GM12878 (cell line): ENCODE measurements around the gene PALLD. TPM values are rescaled to one million over a fixed set of nuclear protein-coding genes. Genes with fewer than 3 reads are reported as not detected.

Experiments
- ATAC-seq: fragments of 200-7000 bp; cut with Tn5 transposase; 3 replicates; pipeline ENCODE4 v1.9.1; 2020; ENCODE audit warnings: mild to moderate bottlenecking, moderate library complexity
- BruUV-seq: library from RNA; stranded (reverse); fragments of 400-500 nt; replicated peaks from 2 replicates; lab custom pipeline; 2021; lab: Mats Ljungman, UMichigan
- CTCF ChIA-PET: fragments of 300-600 bp; sonication (Branson Sonifier 250); formaldehyde crosslinking; extraction: SDS; loops from one replicate; lab custom pipeline; 2021; ENCODE audit warnings: inconsistent platforms; lab: Yijun Ruan, JAX
- POLR2A ChIA-PET: fragments of 350-600 bp; formaldehyde crosslinking; extraction: SDS; loops from one replicate; lab custom pipeline; 2021; ENCODE audit warnings: inconsistent platforms; lab: Charles Lee
- RAD21 ChIA-PET: fragments of 300-600 bp; sonication (Branson Sonifier 250); formaldehyde crosslinking; loops from one replicate; lab custom pipeline; 2023; ENCODE audit warnings: antibody characterized with exemption; ENCODE audit not compliant: unreplicated experiment; lab: Charles Lee
- SMC1A ChIA-PET: fragments of 300-600 bp; sonication (Branson Sonifier 250); formaldehyde crosslinking; loops from one replicate; lab custom pipeline; 2023; ENCODE audit not compliant: unreplicated experiment, uncharacterized antibody; lab: Charles Lee
- DNase-seq: peaks from one replicate; pipeline ENCODE4 v3.0.0-alpha.2; 2011; ENCODE audit warnings: low read depth, low spot score
- FAIRE-seq: peaks from 3 replicates; lab custom pipeline; 2011; peaks lifted over from hg19 to GRCh38; lab: Jason Lieb, UNC
- H2AFZ ChIP-seq: 2 replicates; pipeline ENCODE4 v1.6.0; 2011; ENCODE audit warnings: low read depth, low read length, control low read depth; ENCODE audit not compliant: control insufficient read depth
- H3K27ac ChIP-seq: 2 replicates; pipeline ENCODE4 v1.5.1; 2011; ENCODE audit warnings: control low read depth; ENCODE audit not compliant: control insufficient read depth, insufficient read depth
- H3K27me3 ChIP-seq, 2 experiments: replicated peaks in 1 of 2; 2 replicates each; pipeline versions ENCODE4 v1.6.0 to v1.6.1; 2011; ENCODE audit warnings: low read length in 1 of 2; ENCODE audit not compliant: control insufficient read depth in 2 of 2, insufficient read depth in 2 of 2
- H3K36me3 ChIP-seq, 2 experiments: 2 replicates each; pipeline ENCODE4 v1.5.1; 2011; ENCODE audit warnings: low read length in 1 of 2; ENCODE audit not compliant: control insufficient read depth in 2 of 2, insufficient read depth in 2 of 2
- H3K4me1 ChIP-seq: 2 replicates; pipeline ENCODE4 v1.6.1; 2011; ENCODE audit warnings: mild to moderate bottlenecking, low read length, moderate library complexity, mixed read lengths; ENCODE audit not compliant: control insufficient read depth, insufficient read depth
- H3K4me2 ChIP-seq: 2 replicates; pipeline ENCODE4 v1.6.0; 2011; ENCODE audit warnings: control low read depth; ENCODE audit not compliant: control insufficient read depth, insufficient read depth
- H3K4me3 ChIP-seq: fragments of 200-600 bp; sonication (generic); 2 replicates; pipeline ENCODE4 v1.5.1; 2016
- H3K79me2 ChIP-seq: 2 replicates; pipeline ENCODE4 v1.6.0; 2011; ENCODE audit warnings: low read length; ENCODE audit not compliant: control insufficient read depth, insufficient read depth
- H3K9ac ChIP-seq: 2 replicates; pipeline ENCODE4 v1.8.0; 2011; ENCODE audit warnings: low read length, control low read depth, mixed read lengths; ENCODE audit not compliant: control insufficient read depth, insufficient read depth
- H3K9me3 ChIP-seq: replicated peaks from 3 replicates; pipeline ENCODE4 v1.5.1; 2011; ENCODE audit warnings: mild to moderate bottlenecking, low read length; ENCODE audit not compliant: control insufficient read depth, insufficient read depth
- H4K20me1 ChIP-seq: 2 replicates; pipeline ENCODE4 v1.6.0; 2011; ENCODE audit not compliant: control insufficient read depth, insufficient read depth
- CBX5 ChIP-seq: sonication (generic); IDR thresholded peaks from 2 replicates; pipeline ENCODE4 v1.6.1; 2016; ENCODE audit warnings: low read depth, moderate library complexity, mild to moderate bottlenecking, inconsistent platforms
- IRF4 ChIP-seq: IDR thresholded peaks from 2 replicates; pipeline ENCODE4 v1.6.1; 2011; ENCODE audit warnings: low read depth, low read length
- SMAD1 ChIP-seq: fragments of 450-650 bp; IDR thresholded peaks from 2 replicates; pipeline ENCODE4 v1.6.1; 2018; ENCODE audit warnings: mild to moderate bottlenecking, low read depth; ENCODE audit not compliant: partially characterized antibody
- TCF7 ChIP-seq: IDR thresholded peaks from 2 replicates; pipeline ENCODE4 v1.6.1; 2014; ENCODE audit warnings: antibody characterized with exemption, borderline replicate concordance
- WRNIP1 ChIP-seq: IDR thresholded peaks from 2 replicates; pipeline ENCODE4 v1.6.1; 2011; ENCODE audit warnings: low read depth, low read length, improper control_type of control experiment, borderline replicate concordance
- ZNF24 ChIP-seq: fragments of 450-650 bp; IDR thresholded peaks from 2 replicates; pipeline ENCODE4 v1.6.1; 2017; ENCODE audit warnings: antibody characterized with exemption, mild to moderate bottlenecking
- WGBS: methylation state at CpG from one replicate; pipeline ENCODE4 v1.1.6; 2016; ENCODE audit warnings: low lambda C conversion rate; ENCODE audit not compliant: insufficient replicate concordance, insufficient coverage; ENCODE audit errors: missing lambda C conversion rate; 5-methylcytosine and 5-hydroxymethylcytosine counted together
- in situ Hi-C: fragments of 300-500 bp; cut with MboI; formaldehyde crosslinking; loops from 9 replicates; pipeline ENCODE4 v1.14.3; 2018; ENCODE audit warnings: mixed read lengths
- intact Hi-C: fragments of 100-400 bp; cut with micrococcal nuclease; formaldehyde crosslinking; loops from one replicate; pipeline ENCODE4 v1.14.2; 2022; ENCODE audit not compliant: unreplicated experiment
- polyA plus RNA-seq, 11 experiments: library from polyadenylated mRNA; depleted of rRNA in 4 of 11; unstranded in 6 of 11; stranded (reverse) in 5 of 11; fragments of >200 nt; fragmentation: Nextera tagmentation in 4 of 11; fragmentation: Illumina TruSeq in 1 of 11; extraction: Ambion mirVana in 4 of 11; extraction: Trizol in 1 of 11; gene quantifications; 1 replicate in 1 of 11; 2 replicates in 10 of 11; pipeline versions ENCODE4 v1.2.1 to v1.2.3, GENCODE V29; 2011 to 2016; ENCODE audit warnings: inconsistent platforms in 2 of 11, missing spikeins in 2 of 11, low read depth in 1 of 11
- total RNA-seq, 4 experiments: library from RNA; depleted of rRNA in 3 of 4; stranded (reverse); fragments of >200 nt in 3 of 4; fragmentation: Illumina TruSeq in 1 of 4; extraction: Trizol in 1 of 4; gene quantifications; 2 replicates each; pipeline versions ENCODE4 v1.2.1 to v1.2.3, GENCODE V29; 2013 to 2021
- TF ChIP-seq, protein P1 (sequence below): IDR thresholded peaks from 2 replicates; pipeline ENCODE4 v1.6.1; 2011; ENCODE audit warnings: borderline replicate concordance, low read depth, mild to moderate bottlenecking, moderate library complexity, low read length; ENCODE audit not compliant: insufficient read depth, poor library complexity, severe bottlenecking
- TF ChIP-seq, protein P2 (sequence below): fragments of 450-650 bp; IDR thresholded peaks from 2 replicates; pipeline ENCODE4 v1.6.1; 2016; ENCODE audit warnings: mild to moderate bottlenecking, moderate library complexity, borderline replicate concordance

Gene PALLD
- total and polyA plus RNA-seq, 10 of the 15 experiments (the other 5 are each of a cell fraction or from before 2014, with no cell fraction given): 1.0 to 7.7 (median 1.7) TPM

DNA sequence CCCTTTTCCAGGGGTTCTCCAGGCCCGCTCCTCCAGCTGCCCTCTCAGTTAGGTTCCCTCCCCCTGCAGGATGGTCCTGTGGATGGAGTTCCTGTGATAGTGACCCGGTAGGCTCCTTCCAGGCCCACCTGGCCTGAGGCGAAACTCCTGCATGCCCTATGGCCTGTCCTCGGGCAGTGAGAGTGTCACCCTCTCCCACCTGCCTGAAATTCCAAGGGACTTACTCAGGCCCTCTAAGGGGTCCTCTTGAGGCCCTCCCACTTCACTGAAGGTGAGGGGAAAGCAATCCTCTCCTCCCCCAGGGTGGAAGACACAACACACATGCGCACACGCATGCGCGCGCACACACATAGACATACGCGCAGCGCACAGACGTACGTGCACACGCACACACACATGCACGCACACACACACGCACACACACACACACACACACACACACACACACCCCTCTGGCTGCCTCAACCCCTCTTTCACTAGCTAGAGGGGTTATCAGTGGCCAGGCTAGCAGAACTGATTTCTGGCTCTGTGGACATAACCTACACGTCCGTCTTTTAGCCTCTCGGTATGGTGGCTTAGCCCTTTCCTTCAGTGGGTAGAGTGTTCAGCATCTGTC, 297.3 kb downstream of the PALLD start:
- no peak for FAIRE-seq
- in situ Hi-C loops: no loop called here
- H4K20me1 ChIP-seq: no peaks in the 10 kb centered on the region
- WGBS: 74% methylated on average over 15 of the region's 20 CpGs
- TF ChIP-seq, protein P1, sequence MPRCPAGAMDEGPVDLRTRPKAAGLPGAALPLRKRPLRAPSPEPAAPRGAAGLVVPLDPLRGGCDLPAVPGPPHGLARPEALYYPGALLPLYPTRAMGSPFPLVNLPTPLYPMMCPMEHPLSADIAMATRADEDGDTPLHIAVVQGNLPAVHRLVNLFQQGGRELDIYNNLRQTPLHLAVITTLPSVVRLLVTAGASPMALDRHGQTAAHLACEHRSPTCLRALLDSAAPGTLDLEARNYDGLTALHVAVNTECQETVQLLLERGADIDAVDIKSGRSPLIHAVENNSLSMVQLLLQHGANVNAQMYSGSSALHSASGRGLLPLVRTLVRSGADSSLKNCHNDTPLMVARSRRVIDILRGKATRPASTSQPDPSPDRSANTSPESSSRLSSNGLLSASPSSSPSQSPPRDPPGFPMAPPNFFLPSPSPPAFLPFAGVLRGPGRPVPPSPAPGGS: peak; percentile 75
- no peak for TF ChIP-seq CBX5
- TF ChIP-seq, all 136 proteins: peak for 1
- ChIA-PET CTCF (no interaction called here), SMC1A (interaction anchor here (1.5 kb wide), 1 partner anchor 83 kb away, joined by 6 read pairs; no protein-coding TSS in a partner anchor), POLR2A (no interaction called here), RAD21 (interaction anchor here (1.4 kb wide), 1 partner anchor 127 kb away, joined by 4 read pairs; no protein-coding TSS in a partner anchor)
- H2AFZ ChIP-seq: no peak overlapping the region
- H3K27me3 ChIP-seq: no peaks in the 10 kb centered on the region; a peak in 1 of 4 replicates
- DNase-seq: no peak
- H3K79me2 ChIP-seq: no peaks in the 10 kb centered on the region
- no TSS peak for BruUV-seq
- H3K36me3 ChIP-seq: no peaks in the 10 kb centered on the region
- H3K4me2 ChIP-seq: no peak overlapping the region
- H3K4me1 ChIP-seq: no peaks in the 10 kb centered on the region
- H3K9me3 ChIP-seq: no peaks in the 10 kb centered on the region
- no peak overlapping the region for H3K27ac ChIP-seq
- no peak for ATAC-seq
- H3K9ac ChIP-seq: no peak overlapping the region
- intact Hi-C loops: no loop called here
- H3K4me3 ChIP-seq: no peak overlapping the region

DNA sequence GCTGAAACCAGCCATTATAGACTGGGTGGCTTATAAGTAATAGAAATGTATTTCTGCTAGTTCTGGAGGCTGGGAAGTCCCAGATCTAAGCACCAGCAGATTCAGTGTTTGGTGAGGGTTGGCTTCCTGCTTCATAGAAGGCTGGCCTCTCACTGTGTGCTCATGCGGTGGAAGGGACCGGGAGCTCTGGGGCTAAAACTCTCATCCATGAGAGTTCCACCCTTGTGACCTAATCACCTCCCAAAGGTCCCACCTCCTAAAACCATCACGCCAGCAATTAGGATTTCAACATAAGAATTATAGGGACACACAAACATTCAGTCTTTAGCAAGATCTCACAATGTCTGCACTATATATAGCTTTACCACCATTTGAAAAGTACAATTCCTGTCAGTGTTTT, 298.0 kb downstream of the PALLD start:
- ChIA-PET RAD21 (interaction anchor here (0.7 to 1.4 kb wide), 3 partner anchors 8 to 126 kb away, joined by 3 to 5 read pairs (median 4); no protein-coding TSS in a partner anchor), CTCF (no interaction called here), POLR2A (no interaction called here), SMC1A (interaction anchor here (0.6 to 1.7 kb wide), 3 partner anchors 54 to 83 kb away, joined by 3 to 6 read pairs (median 4); no protein-coding TSS in a partner anchor)
- BruUV-seq: no TSS peak
- no peaks in the 10 kb centered on the region for H4K20me1 ChIP-seq
- no peaks in the 10 kb centered on the region for H3K9me3 ChIP-seq
- intact Hi-C loops: loop anchor here (5.0 kb wide), 1 partner anchor 83 kb away; no protein-coding TSS in a partner anchor
- in situ Hi-C loops: no loop called here
- DNase-seq (no peak), FAIRE-seq (no peak), ATAC-seq (peak; percentile 57)
- no peak overlapping the region for H3K4me3 ChIP-seq
- H3K9ac ChIP-seq: no peak overlapping the region
- H3K4me1 ChIP-seq: no peaks in the 10 kb centered on the region
- no peak overlapping the region for H3K4me2 ChIP-seq
- H3K36me3 ChIP-seq: no peaks in the 10 kb centered on the region
- WGBS: 17% methylated on average over 3 of the region's 3 CpGs
- H3K79me2 ChIP-seq: no peaks in the 10 kb centered on the region
- no peak overlapping the region for H2AFZ ChIP-seq
- H3K27ac ChIP-seq: no peak overlapping the region
- H3K27me3 ChIP-seq: no peaks in the 10 kb centered on the region; a peak in 1 of 4 replicates
- TF ChIP-seq WRNIP1 (no peak), ZNF24 (no peak), TCF7 (no peak), IRF4 (no peak), SMAD1 (no peak)
- TF ChIP-seq, protein P2, sequence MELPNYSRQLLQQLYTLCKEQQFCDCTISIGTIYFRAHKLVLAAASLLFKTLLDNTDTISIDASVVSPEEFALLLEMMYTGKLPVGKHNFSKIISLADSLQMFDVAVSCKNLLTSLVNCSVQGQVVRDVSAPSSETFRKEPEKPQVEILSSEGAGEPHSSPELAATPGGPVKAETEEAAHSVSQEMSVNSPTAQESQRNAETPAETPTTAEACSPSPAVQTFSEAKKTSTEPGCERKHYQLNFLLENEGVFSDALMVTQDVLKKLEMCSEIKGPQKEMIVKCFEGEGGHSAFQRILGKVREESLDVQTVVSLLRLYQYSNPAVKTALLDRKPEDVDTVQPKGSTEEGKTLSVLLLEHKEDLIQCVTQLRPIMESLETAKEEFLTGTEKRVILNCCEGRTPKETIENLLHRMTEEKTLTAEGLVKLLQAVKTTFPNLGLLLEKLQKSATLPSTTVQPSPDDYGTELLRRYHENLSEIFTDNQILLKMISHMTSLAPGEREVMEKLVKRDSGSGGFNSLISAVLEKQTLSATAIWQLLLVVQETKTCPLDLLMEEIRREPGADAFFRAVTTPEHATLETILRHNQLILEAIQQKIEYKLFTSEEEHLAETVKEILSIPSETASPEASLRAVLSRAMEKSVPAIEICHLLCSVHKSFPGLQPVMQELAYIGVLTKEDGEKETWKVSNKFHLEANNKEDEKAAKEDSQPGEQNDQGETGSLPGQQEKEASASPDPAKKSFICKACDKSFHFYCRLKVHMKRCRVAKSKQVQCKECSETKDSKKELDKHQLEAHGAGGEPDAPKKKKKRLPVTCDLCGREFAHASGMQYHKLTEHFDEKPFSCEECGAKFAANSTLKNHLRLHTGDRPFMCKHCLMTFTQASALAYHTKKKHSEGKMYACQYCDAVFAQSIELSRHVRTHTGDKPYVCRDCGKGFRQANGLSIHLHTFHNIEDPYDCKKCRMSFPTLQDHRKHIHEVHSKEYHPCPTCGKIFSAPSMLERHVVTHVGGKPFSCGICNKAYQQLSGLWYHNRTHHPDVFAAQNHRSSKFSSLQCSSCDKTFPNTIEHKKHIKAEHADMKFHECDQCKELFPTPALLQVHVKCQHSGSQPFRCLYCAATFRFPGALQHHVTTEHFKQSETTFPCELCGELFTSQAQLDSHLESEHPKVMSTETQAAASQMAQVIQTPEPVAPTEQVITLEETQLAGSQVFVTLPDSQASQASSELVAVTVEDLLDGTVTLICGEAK: no peak
